Neural progenitor cell (in vitro differentiated cells): Measurements from ENCODE around the gene PRSS36.
"Not testable (repeated sequence)": the region's sequence is repeated elsewhere in the genome, so short reads cannot be mapped to it uniquely, and the experiment has no call there.

Source experiments
- CTCF ChIP-seq: fragments of 200-600 bp; sonication (generic); IDR thresholded peaks from 2 replicates; pipeline ENCODE4 v1.5.1; 2017; ENCODE audit warnings: antibody characterized with exemption, mild to moderate bottlenecking
- EZH2 ChIP-seq: fragments of 200-600 bp; sonication (generic); IDR thresholded peaks from 2 replicates; pipeline ENCODE4 v1.6.1; 2017; ENCODE audit warnings: antibody characterized with exemption, mild to moderate bottlenecking, moderate library complexity
- EZH2phosphoT487 ChIP-seq: fragments of 200-600 bp; sonication (generic); IDR thresholded peaks from 2 replicates; pipeline ENCODE4 v1.6.1; 2017; ENCODE audit warnings: antibody characterized with exemption

DNA sequence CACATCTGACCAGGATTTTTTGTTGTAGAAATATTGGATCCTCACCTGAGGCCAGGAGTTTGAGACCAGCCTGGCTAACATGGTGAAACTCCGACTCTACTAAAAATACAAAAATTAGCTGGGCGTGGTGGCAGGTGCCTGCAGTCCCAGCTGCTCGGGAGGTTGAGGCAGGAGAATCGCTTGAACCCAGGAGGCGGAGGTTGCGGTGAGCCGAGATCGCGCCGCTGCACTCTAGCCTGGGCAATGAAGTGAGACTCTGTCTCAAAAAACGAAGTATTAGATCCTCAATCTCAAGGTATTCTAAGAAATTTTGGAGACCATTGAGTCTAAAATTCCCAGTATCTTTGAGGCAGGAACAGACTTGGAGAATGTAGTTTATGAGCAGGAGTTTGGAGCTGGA, 46.0 kb upstream of the PRSS36 start:
- TF ChIP-seq CTCF, EZH2phosphoT487, EZH2: not testable (repeated sequence)
